Measurements from ENCODE around the gene HAVCR2. TPM values are rescaled to one million over a fixed set of nuclear protein-coding genes. Genes with fewer than 3 reads are reported as not detected.

HAVCR2 gene
- total and polyA plus RNA-seq, 9 of the 15 experiments (the other 6 are each of a cell fraction or from before 2014, with no cell fraction given) = 0.04 to 0.11 (median 0.06) TPM; not detected in 5

- TF ChIP-seq JUN (IDR thresholded peaks at IDR 0.05; ENCODE audit: borderline replicate concordance, low read depth, low read length) (0 out of 2 replicates have a peak, but pooled peaks have one; percentile 3), JUN (CRISPR knock-in tag; IDR thresholded peaks at IDR 0.05; ENCODE audit: borderline replicate concordance) (no peak), TRIM24 (IDR thresholded peaks at IDR 0.05) (peak in 1 of 2 experiments; percentile 42; a peak in 1 of 4 replicates), KDM1A (IDR thresholded peaks at IDR 0.05) (peak in 1 of 2 experiments; percentile 35; a peak in 1 of 4 replicates), POLR2AphosphoS2 (IDR thresholded peaks at IDR 0.05; ENCODE audit: low read length) (no peak), CREB3 (tag; conservative IDR thresholded peaks at IDR 0.05; ENCODE audit: low read depth) (no peak), ZNF644 (tag; IDR thresholded peaks at IDR 0.05; ENCODE audit: low read depth) (no peak), IFI16 (CRISPR knock-in tag; IDR thresholded peaks at IDR 0.05) (no peak), ZFP36 (IDR thresholded peaks at IDR 0.05; ENCODE audit: low read depth, low read length, partially characterized antibody) (no peak), EGR1 (conservative IDR thresholded peaks at IDR 0.05) (0 out of 2 replicates have a peak, but pooled peaks have one; percentile 26), GATAD2B (IDR thresholded peaks at IDR 0.05; ENCODE audit: borderline replicate concordance) (no peak), ZNF175 (CRISPR knock-in tag; IDR thresholded peaks at IDR 0.05; ENCODE audit: low read depth) (no peak), POLR2B (IDR thresholded peaks at IDR 0.05; ENCODE audit: low read depth, partially characterized antibody) (no peak), ZKSCAN3 (CRISPR knock-in tag; IDR thresholded peaks at IDR 0.05) (no peak), TRIM25 (IDR thresholded peaks at IDR 0.05; ENCODE audit: borderline replicate concordance) (no peak)
- TF ChIP-seq, protein P1, sequence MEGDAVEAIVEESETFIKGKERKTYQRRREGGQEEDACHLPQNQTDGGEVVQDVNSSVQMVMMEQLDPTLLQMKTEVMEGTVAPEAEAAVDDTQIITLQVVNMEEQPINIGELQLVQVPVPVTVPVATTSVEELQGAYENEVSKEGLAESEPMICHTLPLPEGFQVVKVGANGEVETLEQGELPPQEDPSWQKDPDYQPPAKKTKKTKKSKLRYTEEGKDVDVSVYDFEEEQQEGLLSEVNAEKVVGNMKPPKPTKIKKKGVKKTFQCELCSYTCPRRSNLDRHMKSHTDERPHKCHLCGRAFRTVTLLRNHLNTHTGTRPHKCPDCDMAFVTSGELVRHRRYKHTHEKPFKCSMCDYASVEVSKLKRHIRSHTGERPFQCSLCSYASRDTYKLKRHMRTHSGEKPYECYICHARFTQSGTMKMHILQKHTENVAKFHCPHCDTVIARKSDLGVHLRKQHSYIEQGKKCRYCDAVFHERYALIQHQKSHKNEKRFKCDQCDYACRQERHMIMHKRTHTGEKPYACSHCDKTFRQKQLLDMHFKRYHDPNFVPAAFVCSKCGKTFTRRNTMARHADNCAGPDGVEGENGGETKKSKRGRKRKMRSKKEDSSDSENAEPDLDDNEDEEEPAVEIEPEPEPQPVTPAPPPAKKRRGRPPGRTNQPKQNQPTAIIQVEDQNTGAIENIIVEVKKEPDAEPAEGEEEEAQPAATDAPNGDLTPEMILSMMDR (IDR thresholded peaks at IDR 0.05 in 2 of 3, conservative IDR thresholded peaks at IDR 0.05 in 1 of 3; ENCODE audit: insufficient read depth in 2 of 3, low read depth in 1 of 3, low read length in 3 of 3) = no peak
- TF ChIP-seq, protein P2, sequence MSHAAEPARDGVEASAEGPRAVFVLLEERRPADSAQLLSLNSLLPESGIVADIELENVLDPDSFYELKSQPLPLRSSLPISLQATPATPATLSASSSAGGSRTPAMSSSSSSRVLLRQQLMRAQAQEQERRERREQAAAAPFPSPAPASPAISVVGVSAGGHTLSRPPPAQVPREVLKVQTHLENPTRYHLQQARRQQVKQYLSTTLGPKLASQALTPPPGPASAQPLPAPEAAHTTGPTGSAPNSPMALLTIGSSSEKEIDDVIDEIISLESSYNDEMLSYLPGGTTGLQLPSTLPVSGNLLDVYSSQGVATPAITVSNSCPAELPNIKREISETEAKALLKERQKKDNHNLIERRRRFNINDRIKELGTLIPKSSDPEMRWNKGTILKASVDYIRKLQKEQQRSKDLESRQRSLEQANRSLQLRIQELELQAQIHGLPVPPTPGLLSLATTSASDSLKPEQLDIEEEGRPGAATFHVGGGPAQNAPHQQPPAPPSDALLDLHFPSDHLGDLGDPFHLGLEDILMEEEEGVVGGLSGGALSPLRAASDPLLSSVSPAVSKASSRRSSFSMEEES (CRISPR knock-in tag; IDR thresholded peaks at IDR 0.05) = peak; percentile 79
These were observed 8.6 kb downstream of the HAVCR2 start (continued) for GRCh38 chr5:157100140-157100679.

All from K562 (cell line).